Brain microvascular endothelial cell (primary cell): ENCODE data around the gene COL13A1.

ENCODE experiments used
- DNase-seq: peaks from one replicate; pipeline ENCODE4 v3.0.0-alpha.2; 2020
- H3K27ac ChIP-seq: fragments of 250-450 bp; sonication (Bioruptor Pico); 2 replicates; pipeline ENCODE4 v1.5.1; 2020; ENCODE audit warnings: mild to moderate bottlenecking, moderate library complexity
- H3K27me3 ChIP-seq: fragments of 250-450 bp; sonication (Bioruptor Pico); replicated peaks from 2 replicates; pipeline ENCODE4 v1.5.1; 2020; ENCODE audit warnings: mild to moderate bottlenecking
- H3K36me3 ChIP-seq: fragments of 250-450 bp; sonication (Bioruptor Pico); replicated peaks from 2 replicates; pipeline ENCODE4 v1.5.1; 2020; ENCODE audit warnings: mild to moderate bottlenecking
- H3K4me3 ChIP-seq: 2 replicates; pipeline ENCODE4 v1.5.1; 2011; ENCODE audit warnings: low read depth, mild to moderate bottlenecking, control low read depth, low read length, moderate library complexity
- in situ Hi-C: cut with HindIII; loops from 2 replicates; pipeline ENCODE4 v1.10.0; 2017; ENCODE audit warnings: low sequenced_read_pairs, low pct_ligation_motif_present
- TF ChIP-seq, protein P1 (sequence below): IDR thresholded peaks from 2 replicates; pipeline ENCODE4 v1.5.1; 2011; ENCODE audit warnings: low read depth, mild to moderate bottlenecking, moderate library complexity, low read length, control low read depth, inconsistent platforms; ENCODE audit errors: missing control alignments

Gene COL13A1

DNA sequence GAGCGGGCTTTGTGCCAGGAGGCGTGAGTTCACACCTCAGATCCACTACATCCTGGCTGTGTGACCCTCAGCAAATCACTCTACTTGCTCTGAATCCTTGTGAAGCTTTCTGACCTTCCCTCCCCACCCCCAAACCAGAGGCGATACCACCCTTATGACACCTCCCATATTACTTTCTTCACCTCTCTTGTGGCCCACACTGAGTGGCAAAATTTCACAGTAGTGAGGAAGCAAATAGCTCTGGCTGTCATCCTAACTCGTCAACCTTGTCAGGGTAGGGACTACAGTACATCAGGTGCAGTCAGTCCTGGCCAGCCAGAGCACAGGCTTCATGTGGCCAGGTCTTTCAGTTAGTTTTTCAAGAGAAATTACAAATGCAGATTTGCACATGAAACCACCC is 19.1 kb downstream of the COL13A1 start:
- H3K27ac ChIP-seq, result no peak overlapping the region
- in situ Hi-C loops, result no loop called here
- H3K4me3 ChIP-seq, result no peak overlapping the region
- no peak for DNase-seq
- no peaks in the 10 kb centered on the region for H3K27me3 ChIP-seq
- TF ChIP-seq, protein P1, sequence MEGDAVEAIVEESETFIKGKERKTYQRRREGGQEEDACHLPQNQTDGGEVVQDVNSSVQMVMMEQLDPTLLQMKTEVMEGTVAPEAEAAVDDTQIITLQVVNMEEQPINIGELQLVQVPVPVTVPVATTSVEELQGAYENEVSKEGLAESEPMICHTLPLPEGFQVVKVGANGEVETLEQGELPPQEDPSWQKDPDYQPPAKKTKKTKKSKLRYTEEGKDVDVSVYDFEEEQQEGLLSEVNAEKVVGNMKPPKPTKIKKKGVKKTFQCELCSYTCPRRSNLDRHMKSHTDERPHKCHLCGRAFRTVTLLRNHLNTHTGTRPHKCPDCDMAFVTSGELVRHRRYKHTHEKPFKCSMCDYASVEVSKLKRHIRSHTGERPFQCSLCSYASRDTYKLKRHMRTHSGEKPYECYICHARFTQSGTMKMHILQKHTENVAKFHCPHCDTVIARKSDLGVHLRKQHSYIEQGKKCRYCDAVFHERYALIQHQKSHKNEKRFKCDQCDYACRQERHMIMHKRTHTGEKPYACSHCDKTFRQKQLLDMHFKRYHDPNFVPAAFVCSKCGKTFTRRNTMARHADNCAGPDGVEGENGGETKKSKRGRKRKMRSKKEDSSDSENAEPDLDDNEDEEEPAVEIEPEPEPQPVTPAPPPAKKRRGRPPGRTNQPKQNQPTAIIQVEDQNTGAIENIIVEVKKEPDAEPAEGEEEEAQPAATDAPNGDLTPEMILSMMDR, result no peak
- H3K36me3 ChIP-seq, result peaks cover 6% of the 10 kb centered on the region

DNA sequence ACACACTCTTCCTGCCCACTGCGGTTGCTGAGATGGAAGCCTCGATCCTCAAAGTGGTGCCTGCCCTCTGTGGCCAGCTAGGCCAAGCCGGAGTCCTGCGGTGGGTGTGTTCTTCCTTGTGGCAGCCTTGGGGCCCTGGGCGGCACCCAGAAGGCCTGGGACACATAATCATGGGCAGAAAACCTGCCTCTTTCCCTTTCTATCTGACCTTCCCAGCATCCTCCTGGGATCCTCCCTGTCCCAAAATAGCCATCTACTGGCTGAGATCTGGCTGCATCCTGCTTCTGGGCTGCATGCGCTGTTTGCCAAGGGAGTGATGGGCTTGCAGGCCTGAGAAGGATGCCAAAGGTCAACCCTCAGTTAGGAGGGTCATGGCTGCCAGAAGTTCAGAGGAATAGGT is 23.9 kb downstream of the COL13A1 start:
- H3K36me3 ChIP-seq, result peaks cover 10% of the 10 kb centered on the region
- TF ChIP-seq, protein P1, result no peak
- DNase-seq, result no peak
- in situ Hi-C loops, result no loop called here
- no peaks in the 10 kb centered on the region for H3K27me3 ChIP-seq
- H3K27ac ChIP-seq, result no peak overlapping the region
- H3K4me3 ChIP-seq, result no peak overlapping the region

DNA sequence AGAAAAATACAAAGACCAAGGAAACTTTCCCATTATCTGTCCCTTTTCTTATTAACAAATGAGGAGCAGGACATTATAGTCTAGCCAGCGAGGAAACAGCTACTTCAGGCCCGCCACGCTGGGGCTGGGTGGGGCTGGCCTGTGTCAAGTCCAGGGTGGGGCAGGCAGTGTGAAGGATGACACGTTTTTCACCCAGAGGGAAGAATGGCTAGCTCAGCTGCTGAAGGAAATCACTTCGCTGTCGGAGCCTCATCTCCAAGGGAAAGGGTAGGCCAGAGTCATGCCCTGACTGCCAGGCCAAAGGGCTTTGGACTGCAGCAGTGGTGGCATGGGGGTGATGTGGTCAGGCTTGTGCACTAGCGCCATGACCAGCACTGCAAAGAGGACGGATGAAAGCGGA is 24.4 kb downstream of the COL13A1 start:
- Histone ChIP-seq H3K36me3 (peaks cover 10% of the 10 kb centered on the region), H3K27ac (no peak overlapping the region), H3K27me3 (no peaks in the 10 kb centered on the region), H3K4me3 (no peak overlapping the region)
- in situ Hi-C loops, result no loop called here
- DNase-seq, result no peak
- TF ChIP-seq, protein P1, result no peak

DNA sequence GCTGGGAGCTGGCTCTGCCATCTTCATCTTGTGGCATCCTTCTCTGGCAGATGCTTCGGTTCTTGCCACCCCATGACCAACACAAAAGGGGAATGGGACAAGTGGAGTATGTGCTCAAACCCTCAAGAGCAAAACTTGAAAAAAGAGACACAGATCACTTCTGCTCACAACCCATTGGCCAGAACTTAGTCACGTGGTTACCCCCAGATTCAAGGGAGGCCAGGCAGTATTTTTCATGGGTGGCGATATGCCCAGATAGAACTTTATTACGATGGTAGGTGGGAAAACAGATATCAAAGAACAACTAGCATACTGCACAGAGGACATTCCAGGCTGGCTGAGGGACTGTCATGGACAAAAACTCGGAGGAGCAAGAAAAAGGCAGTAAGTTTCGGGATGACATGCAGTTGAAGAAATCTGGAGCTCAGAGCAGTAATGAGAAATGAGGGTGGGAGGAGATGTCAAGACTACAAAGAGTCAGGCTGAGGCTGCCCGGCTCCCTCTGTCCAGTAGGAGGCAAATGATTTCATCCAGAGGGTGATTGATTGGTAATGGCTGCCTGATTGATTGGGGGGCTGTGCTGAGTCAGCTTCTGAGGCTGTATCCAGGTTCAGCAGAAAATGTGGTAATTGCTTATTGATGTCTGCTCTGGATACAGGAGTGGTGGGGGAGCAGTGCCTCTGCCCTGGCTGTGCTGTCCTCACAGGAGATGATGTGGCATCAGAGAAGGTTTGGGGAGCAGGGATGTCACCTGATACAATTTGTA is 25.3 kb downstream of the COL13A1 start:
- peaks cover 10% of the 10 kb centered on the region for H3K36me3 ChIP-seq
- H3K4me3 ChIP-seq, result no peak overlapping the region
- TF ChIP-seq, protein P1, result peak; percentile 50
- no peak for DNase-seq
- H3K27ac ChIP-seq, result no peak overlapping the region
- no peaks in the 10 kb centered on the region for H3K27me3 ChIP-seq
- in situ Hi-C loops, result no loop called here

DNA sequence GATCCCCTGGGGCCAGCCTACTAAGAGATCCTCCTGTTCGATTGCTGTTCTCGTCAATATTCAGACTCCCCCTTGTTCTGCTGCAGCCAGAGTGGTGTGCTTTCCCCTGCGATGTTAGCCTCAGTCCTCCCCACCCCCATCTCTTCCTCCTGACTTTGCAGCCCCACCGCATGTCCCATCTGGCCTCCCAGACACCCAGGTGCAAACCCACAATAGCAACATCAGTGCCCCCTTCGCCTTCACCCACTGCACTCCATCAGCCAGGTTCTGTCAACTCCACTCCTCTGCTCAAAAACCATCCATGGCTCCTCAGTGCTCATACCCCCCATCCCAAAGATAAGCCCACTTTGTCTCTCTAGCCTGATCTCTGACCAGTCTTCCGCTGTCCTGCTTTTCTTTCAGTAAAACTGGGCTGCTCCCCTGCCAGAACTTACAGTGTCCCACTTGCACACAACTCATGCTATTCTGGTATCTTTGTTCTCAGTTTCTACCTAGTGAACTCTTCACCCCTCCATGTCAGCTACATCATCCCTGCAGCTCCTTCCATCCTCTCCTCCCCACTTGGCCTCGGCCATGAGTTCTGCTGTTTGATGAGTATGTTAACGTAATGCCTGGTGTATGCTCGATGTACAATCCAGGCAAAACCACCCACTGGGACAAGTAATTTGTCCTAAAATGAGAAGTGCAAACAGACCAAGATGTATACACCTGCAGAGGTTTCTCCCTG is 26.6 kb downstream of the COL13A1 start:
- DNase-seq, result no peak
- H3K27me3 ChIP-seq, result no peaks in the 10 kb centered on the region
- in situ Hi-C loops, result no loop called here
- no peak overlapping the region for H3K27ac ChIP-seq
- TF ChIP-seq, protein P1, result no peak
- no peak overlapping the region for H3K4me3 ChIP-seq
- H3K36me3 ChIP-seq, result peaks cover 6% of the 10 kb centered on the region
